Hepatocyte (in vitro differentiated cells): Measurements from ENCODE around the gene KRAS. TPM values are rescaled to one million over a fixed set of nuclear protein-coding genes. Genes with fewer than 3 reads are reported as not detected.

Source experiments
- DNase-seq: peaks from one replicate; pipeline ENCODE4 v3.0.0-alpha.2; 2016; ENCODE audit warnings: low spot score
- H2AFZ ChIP-seq: fragments of 200-600 bp; sonication (generic); 2 replicates; pipeline ENCODE4 v1.6.0; 2016; ENCODE audit warnings: antibody characterized with exemption, mild to moderate bottlenecking
- H3K27ac ChIP-seq: fragments of 200-600 bp; sonication (generic); 2 replicates; pipeline ENCODE4 v1.5.1; 2016; ENCODE audit warnings: mild to moderate bottlenecking
- H3K27me3 ChIP-seq: fragments of 200-600 bp; sonication (generic); 2 replicates; pipeline ENCODE4 v1.6.1; 2016
- H3K36me3 ChIP-seq: fragments of 200-600 bp; sonication (generic); replicated peaks from 2 replicates; pipeline ENCODE4 v1.5.1; 2016; ENCODE audit warnings: low read depth; ENCODE audit not compliant: insufficient read depth
- H3K4me1 ChIP-seq: fragments of 200-600 bp; sonication (generic); 2 replicates; pipeline ENCODE4 v1.5.1; 2016; ENCODE audit warnings: mild to moderate bottlenecking, moderate library complexity; ENCODE audit not compliant: insufficient read depth
- H3K4me2 ChIP-seq: fragments of 200-600 bp; sonication (generic); 2 replicates; pipeline ENCODE4 v1.6.0; 2016
- H3K4me3 ChIP-seq: fragments of 200-600 bp; sonication (generic); 2 replicates; pipeline ENCODE4 v1.5.1; 2016; ENCODE audit warnings: mild to moderate bottlenecking
- H3K79me2 ChIP-seq: fragments of 200-600 bp; sonication (generic); 2 replicates; pipeline ENCODE4 v1.6.0; 2017; ENCODE audit warnings: mild to moderate bottlenecking
- H3K9me2 ChIP-seq: fragments of 200-600 bp; sonication (generic); replicated peaks from 2 replicates; pipeline ENCODE4 v1.6.0; 2017; ENCODE audit warnings: mild to moderate bottlenecking; ENCODE audit not compliant: insufficient read depth
- H3K9me3 ChIP-seq: fragments of 200-600 bp; sonication (generic); 2 replicates; pipeline ENCODE4 v1.5.1; 2016; ENCODE audit warnings: low read depth, mild to moderate bottlenecking
- H4K20me1 ChIP-seq: fragments of 200-600 bp; sonication (generic); 2 replicates; pipeline ENCODE4 v1.6.0; 2016; ENCODE audit warnings: mild to moderate bottlenecking; ENCODE audit not compliant: insufficient read depth, poor library complexity, severe bottlenecking
- EZH2 ChIP-seq: fragments of 200-600 bp; sonication (generic); IDR thresholded peaks from 2 replicates; pipeline ENCODE4 v1.6.1; 2016; ENCODE audit warnings: antibody characterized with exemption, mild to moderate bottlenecking, borderline replicate concordance
- EZH2phosphoT487 ChIP-seq: fragments of 200-600 bp; sonication (generic); IDR thresholded peaks from one replicate; pipeline ENCODE4 v1.6.1; 2018; ENCODE audit warnings: antibody characterized with exemption, mild to moderate bottlenecking, low read depth, moderate library complexity; ENCODE audit not compliant: unreplicated experiment, severe bottlenecking
- WGBS: methylation state at CpG from one replicate; pipeline ENCODE4 v1.1.6; 2016; ENCODE audit warnings: low lambda C conversion rate; ENCODE audit errors: missing lambda C conversion rate; 5-methylcytosine and 5-hydroxymethylcytosine counted together
- polyA plus RNA-seq: library from polyadenylated mRNA; unstranded; fragments of >200 nt; fragmentation: Nextera tagmentation; extraction: Ambion mirVana; gene quantifications from 2 replicates; pipeline ENCODE4 v1.2.1, GENCODE V29; 2016
- total RNA-seq: library from RNA; depleted of rRNA; stranded (reverse); fragments of >200 nt; gene quantifications from 2 replicates; pipeline ENCODE4 v1.2.3, GENCODE V29; 2014
- TF ChIP-seq, protein P1 (sequence below): fragments of 200-600 bp; sonication (generic); IDR thresholded peaks from 2 replicates; pipeline ENCODE4 v1.5.1; 2016; ENCODE audit warnings: antibody characterized with exemption, mild to moderate bottlenecking; ENCODE audit not compliant: poor library complexity

The KRAS gene
- total and polyA plus RNA-seq, 2 experiments from 2014 or later: 42.5 to 43.6 TPM

DNA sequence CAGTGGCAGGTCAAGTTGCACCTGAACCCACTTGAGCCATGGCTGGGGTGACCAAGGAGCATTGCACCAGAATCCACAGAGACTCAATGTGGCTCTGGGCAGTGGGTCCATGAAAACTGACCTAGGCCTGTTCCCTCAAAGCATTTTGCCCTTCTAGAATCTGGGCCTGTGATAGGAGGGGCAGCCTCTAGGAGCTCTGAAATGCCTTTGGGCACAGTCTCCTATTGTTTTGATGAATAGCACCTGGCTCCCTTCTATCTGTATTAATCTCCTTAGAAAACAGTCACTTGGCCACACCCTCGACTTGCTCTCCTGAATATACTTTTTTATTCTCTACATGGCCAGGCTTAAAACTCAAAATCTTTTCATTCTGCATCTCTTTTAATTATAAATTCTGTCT lies 14.1 kb upstream of the KRAS start:
- 71% methylated on average over 1 of the region's 1 CpG for WGBS
- DNase-seq: no peak
- no peaks in the 10 kb centered on the region for H3K9me2 ChIP-seq
- no peak overlapping the region for H2AFZ ChIP-seq
- H3K4me1 ChIP-seq: peaks cover 4% of the 10 kb centered on the region
- no peaks in the 10 kb centered on the region for H3K27me3 ChIP-seq
- H3K9me3 ChIP-seq: no peaks in the 10 kb centered on the region
- TF ChIP-seq, protein P1, sequence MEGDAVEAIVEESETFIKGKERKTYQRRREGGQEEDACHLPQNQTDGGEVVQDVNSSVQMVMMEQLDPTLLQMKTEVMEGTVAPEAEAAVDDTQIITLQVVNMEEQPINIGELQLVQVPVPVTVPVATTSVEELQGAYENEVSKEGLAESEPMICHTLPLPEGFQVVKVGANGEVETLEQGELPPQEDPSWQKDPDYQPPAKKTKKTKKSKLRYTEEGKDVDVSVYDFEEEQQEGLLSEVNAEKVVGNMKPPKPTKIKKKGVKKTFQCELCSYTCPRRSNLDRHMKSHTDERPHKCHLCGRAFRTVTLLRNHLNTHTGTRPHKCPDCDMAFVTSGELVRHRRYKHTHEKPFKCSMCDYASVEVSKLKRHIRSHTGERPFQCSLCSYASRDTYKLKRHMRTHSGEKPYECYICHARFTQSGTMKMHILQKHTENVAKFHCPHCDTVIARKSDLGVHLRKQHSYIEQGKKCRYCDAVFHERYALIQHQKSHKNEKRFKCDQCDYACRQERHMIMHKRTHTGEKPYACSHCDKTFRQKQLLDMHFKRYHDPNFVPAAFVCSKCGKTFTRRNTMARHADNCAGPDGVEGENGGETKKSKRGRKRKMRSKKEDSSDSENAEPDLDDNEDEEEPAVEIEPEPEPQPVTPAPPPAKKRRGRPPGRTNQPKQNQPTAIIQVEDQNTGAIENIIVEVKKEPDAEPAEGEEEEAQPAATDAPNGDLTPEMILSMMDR: no peak
- TF ChIP-seq EZH2: no peak
- no peak for TF ChIP-seq EZH2phosphoT487
- H3K36me3 ChIP-seq: no peaks in the 10 kb centered on the region
- H3K79me2 ChIP-seq: no peaks in the 10 kb centered on the region
- H3K27ac ChIP-seq: no peak overlapping the region
- H3K4me3 ChIP-seq: no peak overlapping the region
- no peak overlapping the region for H3K4me2 ChIP-seq
- H4K20me1 ChIP-seq: no peaks in the 10 kb centered on the region

DNA sequence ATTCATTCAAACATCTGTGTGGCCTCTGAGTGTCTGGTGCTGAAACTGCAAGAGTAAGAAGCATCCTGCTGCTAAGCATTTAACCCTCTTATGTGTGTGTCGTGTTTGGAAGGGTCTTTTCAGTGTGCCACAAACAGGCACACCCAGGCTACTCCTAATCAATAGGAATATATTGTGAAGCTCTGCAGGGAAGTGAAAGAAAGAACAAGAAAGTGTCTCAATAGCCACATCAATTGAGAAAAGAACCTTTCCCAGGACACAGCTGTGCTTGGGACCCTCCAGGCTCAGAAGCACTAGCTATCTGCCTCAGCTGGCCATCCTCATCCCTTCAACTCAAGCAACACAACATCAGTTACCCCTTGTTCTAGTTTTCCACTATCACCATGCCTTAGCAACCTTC lies 13.4 kb upstream of the KRAS start:
- Histone ChIP-seq H3K4me1 (peaks cover 4% of the 10 kb centered on the region), H4K20me1 (no peaks in the 10 kb centered on the region), H3K9me2 (no peaks in the 10 kb centered on the region), H3K4me2 (no peak overlapping the region), H2AFZ (no peak overlapping the region), H3K27me3 (no peaks in the 10 kb centered on the region), H3K79me2 (no peaks in the 10 kb centered on the region), H3K36me3 (no peaks in the 10 kb centered on the region), H3K27ac (no peak overlapping the region), H3K9me3 (no peaks in the 10 kb centered on the region), H3K4me3 (no peak overlapping the region)
- no peak for DNase-seq
- TF ChIP-seq EZH2 (no peak), EZH2phosphoT487 (no peak)
- TF ChIP-seq, protein P1: no peak
- 42% methylated on average over 1 of the region's 1 CpG for WGBS

DNA sequence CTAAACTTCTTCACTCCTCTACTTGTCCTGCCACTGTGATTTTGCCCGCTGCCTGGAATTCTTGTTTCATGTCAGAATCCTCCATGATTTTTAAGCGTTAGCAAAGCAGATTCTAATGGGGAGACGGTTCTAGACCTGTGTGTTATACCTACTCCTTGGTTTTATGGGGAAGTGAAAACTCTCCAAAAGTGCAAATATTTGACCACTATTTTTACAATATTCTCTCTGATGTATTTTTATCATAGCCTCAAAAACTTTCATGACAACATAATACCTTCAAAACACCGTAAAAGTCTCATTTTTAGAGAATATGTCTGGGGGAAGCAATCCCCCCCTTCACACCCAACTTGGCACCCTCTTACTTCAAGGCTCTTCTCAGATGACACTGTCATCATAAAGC lies 12.9 kb upstream of the KRAS start:
- H3K4me1 ChIP-seq: peaks cover 4% of the 10 kb centered on the region
- H3K27ac ChIP-seq: no peak overlapping the region
- no peaks in the 10 kb centered on the region for H4K20me1 ChIP-seq
- no peak for DNase-seq
- no peak overlapping the region for H2AFZ ChIP-seq
- H3K9me2 ChIP-seq: no peaks in the 10 kb centered on the region
- H3K36me3 ChIP-seq: no peaks in the 10 kb centered on the region
- TF ChIP-seq EZH2 (no peak), EZH2phosphoT487 (no peak)
- TF ChIP-seq, protein P1: no peak
- H3K4me3 ChIP-seq: no peak overlapping the region
- no peaks in the 10 kb centered on the region for H3K79me2 ChIP-seq
- no peaks in the 10 kb centered on the region for H3K9me3 ChIP-seq
- WGBS: 86% methylated on average over 4 of the region's 4 CpGs
- H3K4me2 ChIP-seq: no peak overlapping the region
- no peaks in the 10 kb centered on the region for H3K27me3 ChIP-seq
